Measurements from ENCODE around the gene SERBP1.

SERBP1 gene

GRCh38 chr1:67367370-67368045 is 62.7 kb downstream of the SERBP1 start (continued):
- TF ChIP-seq ZNF561 (tag by site-specific recombination; IDR thresholded peaks at IDR 0.05; ENCODE audit: borderline replicate concordance) (0 out of 2 replicates have a peak, but pooled peaks have one; percentile 32), ZNF704 (tag by site-specific recombination; IDR thresholded peaks at IDR 0.05) (no peak), ZNF121 (tag by site-specific recombination; IDR thresholded peaks at IDR 0.05) (no peak), ZFP41 (tag by site-specific recombination; IDR thresholded peaks at IDR 0.05; ENCODE audit: borderline replicate concordance) (no peak), ZNF621 (tag by site-specific recombination; IDR thresholded peaks at IDR 0.05) (no peak), ZSCAN16 (tag by site-specific recombination; IDR thresholded peaks at IDR 0.05) (peak; percentile 78; the same call in 1 of the 2 replicates), ZBTB17 (tag by site-specific recombination; IDR thresholded peaks at IDR 0.05) (peak; percentile 24), GFI1B (tag by site-specific recombination; IDR thresholded peaks at IDR 0.05) (no peak), ZNF664 (tag by site-specific recombination; IDR thresholded peaks at IDR 0.05) (no peak; the same call in 1 of the 2 replicates), ZNF394 (tag by site-specific recombination; IDR thresholded peaks at IDR 0.05; ENCODE audit: borderline replicate concordance) (no peak), ZNF311 (tag by site-specific recombination; IDR thresholded peaks at IDR 0.05; ENCODE audit: borderline replicate concordance) (no peak), ZNF768 (tag by site-specific recombination; IDR thresholded peaks at IDR 0.05) (no peak), ATF2 (tag by site-specific recombination; IDR thresholded peaks at IDR 0.05; ENCODE audit: low read depth) (no peak)

DNA sequence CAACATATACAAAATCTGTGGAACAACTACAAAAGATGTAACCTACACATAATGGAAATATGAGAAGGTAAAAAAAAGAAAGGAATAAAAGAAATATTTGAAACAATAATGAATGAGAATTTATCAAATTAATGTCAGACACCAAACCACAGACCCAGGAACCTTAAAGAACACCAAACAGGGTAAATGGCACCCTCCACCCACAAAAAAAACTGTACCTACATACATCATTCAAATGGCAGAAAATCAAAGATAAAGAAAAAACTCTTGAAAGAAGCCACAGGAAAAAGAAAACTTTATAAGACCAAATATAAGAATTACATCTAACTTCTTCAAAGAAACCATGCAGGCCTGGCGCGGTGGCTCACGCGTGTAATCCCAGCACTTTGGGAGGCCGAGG is 68.6 kb downstream of the SERBP1 start:
- ChIA-PET POLR2A (no interaction called here), CTCF (no interaction called here)
- Histone ChIP-seq H3K36me3 (ENCODE audit: control insufficient read depth in 2 of 2, insufficient read depth in 1 of 2, low read length in 2 of 2) (no peaks in the 10 kb centered on the region), H3K4me3 (ENCODE audit: low read depth, low read length) (no peak overlapping the region), H3K9me3 (ENCODE audit: control insufficient read depth, insufficient read depth, low read depth, low read length) (no peaks in the 10 kb centered on the region), H3K4me1 (ENCODE audit: control insufficient read depth, insufficient read depth, low read length) (no peaks in the 10 kb centered on the region), H3K27ac (ENCODE audit: extremely low read depth, low read depth, low read length) (no peak overlapping the region)
- no peak for TF ChIP-seq ZNF660 (tag by site-specific recombination; IDR thresholded peaks at IDR 0.05)
- no peak for TF ChIP-seq ZBTB20 (tag by site-specific recombination; IDR thresholded peaks at IDR 0.05)
- no peak for TF ChIP-seq ELK4 (IDR thresholded peaks at IDR 0.05; ENCODE audit: borderline replicate concordance, low read depth, low read length)
- no peak for TF ChIP-seq ZNF280D (tag by site-specific recombination; IDR thresholded peaks at IDR 0.05)
- TF ChIP-seq, protein P1, sequence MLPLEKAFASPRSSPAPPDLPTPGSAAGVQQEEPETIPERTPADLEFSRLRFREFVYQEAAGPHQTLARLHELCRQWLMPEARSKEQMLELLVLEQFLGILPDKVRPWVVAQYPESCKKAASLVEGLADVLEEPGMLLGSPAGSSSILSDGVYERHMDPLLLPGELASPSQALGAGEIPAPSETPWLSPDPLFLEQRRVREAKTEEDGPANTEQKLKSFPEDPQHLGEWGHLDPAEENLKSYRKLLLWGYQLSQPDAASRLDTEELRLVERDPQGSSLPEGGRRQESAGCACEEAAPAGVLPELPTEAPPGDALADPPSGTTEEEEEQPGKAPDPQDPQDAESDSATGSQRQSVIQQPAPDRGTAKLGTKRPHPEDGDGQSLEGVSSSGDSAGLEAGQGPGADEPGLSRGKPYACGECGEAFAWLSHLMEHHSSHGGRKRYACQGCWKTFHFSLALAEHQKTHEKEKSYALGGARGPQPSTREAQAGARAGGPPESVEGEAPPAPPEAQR (tag by site-specific recombination; IDR thresholded peaks at IDR 0.05): no peak
- no peak for TF ChIP-seq ZNF658 (tag by site-specific recombination; IDR thresholded peaks at IDR 0.05)
- TF ChIP-seq ZNF513 (tag by site-specific recombination; IDR thresholded peaks at IDR 0.05): no peak
- no peak for TF ChIP-seq ZNF621 (tag by site-specific recombination; IDR thresholded peaks at IDR 0.05)
- TF ChIP-seq, protein P2, sequence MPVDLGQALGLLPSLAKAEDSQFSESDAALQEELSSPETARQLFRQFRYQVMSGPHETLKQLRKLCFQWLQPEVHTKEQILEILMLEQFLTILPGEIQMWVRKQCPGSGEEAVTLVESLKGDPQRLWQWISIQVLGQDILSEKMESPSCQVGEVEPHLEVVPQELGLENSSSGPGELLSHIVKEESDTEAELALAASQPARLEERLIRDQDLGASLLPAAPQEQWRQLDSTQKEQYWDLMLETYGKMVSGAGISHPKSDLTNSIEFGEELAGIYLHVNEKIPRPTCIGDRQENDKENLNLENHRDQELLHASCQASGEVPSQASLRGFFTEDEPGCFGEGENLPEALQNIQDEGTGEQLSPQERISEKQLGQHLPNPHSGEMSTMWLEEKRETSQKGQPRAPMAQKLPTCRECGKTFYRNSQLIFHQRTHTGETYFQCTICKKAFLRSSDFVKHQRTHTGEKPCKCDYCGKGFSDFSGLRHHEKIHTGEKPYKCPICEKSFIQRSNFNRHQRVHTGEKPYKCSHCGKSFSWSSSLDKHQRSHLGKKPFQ (tag by site-specific recombination; IDR thresholded peaks at IDR 0.05): no peak
- TF ChIP-seq TCF7L2 (IDR thresholded peaks at IDR 0.05; ENCODE audit: borderline replicate concordance, low read depth, low read length): no peak
- no peak for TF ChIP-seq SETDB1 (IDR thresholded peaks at IDR 0.05; ENCODE audit: insufficient read length, low read length)
- TF ChIP-seq SCRT2 (tag by site-specific recombination; IDR thresholded peaks at IDR 0.05): no peak
- no peak for TF ChIP-seq OSR2 (tag by site-specific recombination; IDR thresholded peaks at IDR 0.05)
- no peak for TF ChIP-seq ZNF843 (tag by site-specific recombination; IDR thresholded peaks at IDR 0.05)
